AG08395 (cell line): Measurements from ENCODE around the gene RNF150.
"Not testable (repeated sequence)": the region's sequence is repeated elsewhere in the genome, so short reads cannot be mapped to it uniquely, and the experiment has no call there.

Source experiments
- DNase-seq: peaks from one replicate; pipeline ENCODE4 v3.0.0; 2012; ENCODE audit warnings: mixed read lengths, low spot score

The RNF150 gene

GRCh38 chr4:141075553-141075952, 57.7 kb downstream of the RNF150 start:
- DNase-seq, result no peak

GRCh38 chr4:141074098-141074878, 59.0 kb downstream of the RNF150 start:
- DNase-seq, result peak; percentile 7

- DNase-seq, result no peak
Observed at GRCh38 chr4:141066690-141067089, 66.6 kb downstream of the RNF150 start.

DNA sequence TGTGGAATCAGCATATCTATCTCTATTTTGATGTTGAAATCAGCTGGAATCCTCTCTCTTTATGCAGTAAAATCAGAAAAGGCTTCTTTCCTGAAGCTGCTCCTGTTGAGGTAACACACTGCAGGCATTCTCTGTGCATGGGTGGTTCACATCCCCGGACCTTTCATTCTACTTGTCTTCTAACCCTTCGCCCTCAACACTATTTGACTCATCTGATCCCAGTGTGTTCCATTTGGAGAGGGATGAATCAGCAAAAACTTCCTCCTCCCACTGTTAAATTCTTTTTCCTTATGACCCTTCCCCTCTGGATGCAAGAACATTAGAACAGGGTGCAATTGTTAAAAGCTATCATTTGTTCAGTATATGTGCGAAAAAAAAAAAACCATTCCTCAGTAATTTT, 67.4 kb downstream of the RNF150 start:
- no peak for DNase-seq

DNA sequence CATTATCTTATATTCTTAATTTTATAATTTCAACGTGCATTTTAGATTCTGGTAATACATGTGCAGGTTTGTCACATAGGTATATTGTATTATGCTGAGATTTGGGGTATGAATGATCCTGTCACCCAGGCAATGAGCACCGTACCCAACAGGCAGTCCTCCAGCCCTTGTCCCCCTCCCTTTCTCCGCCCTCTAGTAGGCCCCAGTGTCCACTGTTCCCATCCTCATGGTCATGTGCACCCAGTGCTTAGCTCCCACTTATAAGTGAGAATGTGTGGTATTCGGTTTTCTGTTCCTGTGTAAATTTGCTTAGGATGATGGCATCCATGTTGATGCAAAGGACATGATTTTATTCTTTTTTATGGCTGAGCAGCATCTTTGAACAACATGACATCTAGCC, 70.6 kb downstream of the RNF150 start:
- DNase-seq, result no peak

DNA sequence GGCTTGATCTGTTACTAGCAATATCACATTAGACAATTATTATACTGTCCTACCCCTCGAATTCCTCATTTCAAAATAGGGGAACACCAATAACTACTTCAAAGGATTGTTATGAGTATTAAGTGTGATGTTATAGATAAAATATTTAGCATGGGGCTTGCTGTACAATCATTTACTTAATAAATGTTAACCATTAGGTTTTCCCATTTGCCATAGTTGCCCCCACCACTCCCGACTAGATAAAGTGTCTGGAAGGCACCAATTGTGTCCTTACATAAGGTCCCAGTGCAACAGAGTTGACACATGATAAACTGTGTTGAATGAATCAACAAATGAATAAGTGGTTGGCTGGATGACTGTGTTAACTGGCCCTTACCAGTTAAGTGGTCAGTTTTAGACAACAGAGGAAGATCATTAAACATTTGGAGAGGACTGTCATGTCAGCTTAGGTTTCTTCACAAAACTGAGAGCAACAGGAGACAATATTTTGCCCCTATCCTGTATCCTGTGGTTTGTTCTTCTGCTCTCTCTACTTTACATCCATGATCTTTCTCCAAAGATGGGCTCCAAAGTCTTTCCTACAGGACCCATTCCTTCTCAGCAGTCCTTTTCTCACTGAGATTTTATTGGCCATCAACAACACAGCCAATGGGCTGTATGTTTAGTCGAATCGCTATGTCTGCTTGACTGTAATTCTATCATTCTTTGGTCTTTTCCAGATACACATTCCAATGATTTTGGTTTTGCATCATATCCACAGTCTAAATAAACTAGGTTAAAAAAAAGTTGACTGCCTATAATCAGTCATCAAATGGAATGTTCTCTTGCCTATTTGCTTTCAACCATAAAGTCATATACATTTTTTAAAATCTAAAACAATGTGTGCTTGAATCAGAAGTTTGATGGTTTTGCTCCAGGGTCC, 74.4 kb downstream of the RNF150 start:
- peak; percentile 28 for DNase-seq

DNA sequence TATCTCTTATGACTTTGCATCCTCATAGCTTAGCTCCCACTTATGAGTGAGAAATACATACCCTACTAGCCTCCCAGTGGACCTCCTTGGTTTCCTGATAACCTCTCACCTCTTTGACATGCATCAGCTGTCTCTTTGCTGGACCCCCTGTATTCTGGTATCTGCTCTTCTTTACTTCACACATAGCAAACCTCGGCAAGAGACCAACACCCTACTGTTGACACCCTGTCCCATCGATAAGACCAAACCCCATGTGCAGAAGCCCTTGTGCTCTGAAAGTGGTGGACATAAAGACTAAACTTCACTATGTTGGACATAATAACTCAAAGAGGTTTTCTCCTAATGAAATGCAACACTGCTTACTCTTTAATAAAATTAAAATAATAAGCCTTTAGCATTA, 75.7 kb downstream of the RNF150 start:
- DNase-seq, result no peak

- DNase-seq, result no peak
Observed at GRCh38 chr4:141056473-141056872, 76.8 kb downstream of the RNF150 start.

GRCh38 chr4:141054446-141054845, 78.8 kb downstream of the RNF150 start:
- no peak for DNase-seq

- not testable (repeated sequence) for DNase-seq
Observed at GRCh38 chr4:141050999-141051398, 82.3 kb downstream of the RNF150 start.

DNA sequence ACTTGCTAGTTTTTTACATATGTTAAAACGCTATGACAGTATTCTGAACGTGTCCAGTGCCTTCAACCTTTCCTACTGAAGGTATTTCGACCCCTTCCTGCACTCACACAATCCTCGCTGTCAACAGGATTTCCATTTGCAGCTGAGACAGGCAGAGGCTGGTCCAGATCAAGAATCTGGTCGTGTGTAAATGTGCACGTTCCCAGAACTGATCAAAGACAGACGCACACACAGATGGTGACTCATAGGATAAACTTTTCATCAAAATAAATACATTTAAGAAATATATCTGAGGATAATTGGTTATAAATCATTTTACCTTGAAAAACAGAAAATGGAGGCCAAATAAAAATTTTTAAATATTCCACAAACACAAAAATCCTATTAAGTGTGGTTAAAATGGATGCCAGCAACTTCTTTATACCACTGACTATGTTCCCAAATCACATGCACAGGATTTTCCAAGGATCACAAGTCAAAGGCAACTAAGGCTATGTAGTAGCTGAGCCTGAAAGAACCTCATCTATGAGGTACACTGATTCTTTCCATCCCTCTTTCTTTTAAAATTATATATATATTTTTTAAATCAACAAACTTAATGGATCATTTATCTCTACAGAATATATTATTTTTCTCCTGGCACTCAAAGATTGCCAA, 85.9 kb downstream of the RNF150 start:
- DNase-seq, result peak; percentile 11

- DNase-seq, result peak; percentile 92
Observed at GRCh38 chr4:141046255-141046654, 87.0 kb downstream of the RNF150 start.

DNA sequence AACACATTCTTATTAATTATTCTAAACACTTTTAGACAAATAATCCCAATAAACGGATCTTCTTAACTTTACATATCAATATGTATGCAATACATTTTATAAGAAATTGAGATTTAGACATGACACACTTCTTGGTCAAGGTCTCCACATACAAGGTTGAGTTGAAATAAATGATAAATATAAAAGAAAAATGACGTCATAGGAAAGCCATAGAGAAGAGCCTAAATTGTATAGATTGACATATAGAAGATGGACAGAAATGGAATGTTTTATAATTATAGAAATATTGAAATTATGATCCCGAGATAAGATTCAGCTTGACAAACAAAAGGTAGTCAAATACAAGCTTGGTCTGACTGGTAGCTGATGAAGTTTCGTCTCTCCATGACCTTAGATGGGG, 87.4 kb downstream of the RNF150 start:
- no peak for DNase-seq

- DNase-seq, result no peak
Observed at GRCh38 chr4:141041021-141041476, 92.2 kb downstream of the RNF150 start.

- DNase-seq, result no peak
Observed at GRCh38 chr4:141039156-141039555, 94.1 kb downstream of the RNF150 start.

GRCh38 chr4:141038428-141038827, 94.8 kb downstream of the RNF150 start:
- no peak for DNase-seq

DNA sequence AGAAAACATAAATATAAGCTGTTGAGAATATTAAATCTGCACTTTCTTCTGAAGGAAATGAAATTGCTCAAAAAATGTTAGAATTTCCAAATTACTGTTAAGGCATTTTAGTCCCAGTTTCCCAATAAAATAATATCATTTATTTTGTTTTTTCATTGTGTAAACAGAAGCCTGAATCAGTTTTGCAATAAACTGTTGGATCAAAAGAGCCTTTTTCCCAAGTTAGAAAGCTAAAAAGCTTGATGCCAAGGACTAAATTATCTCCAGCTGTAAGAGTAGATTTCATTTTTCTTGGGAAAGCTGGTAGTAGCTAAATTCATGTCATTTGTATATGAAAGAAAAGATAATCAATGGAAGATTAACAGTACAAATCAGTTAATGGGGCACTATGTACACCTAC, 95.8 kb downstream of the RNF150 start:
- no peak for DNase-seq

GRCh38 chr4:141036786-141037185, 96.5 kb downstream of the RNF150 start:
- DNase-seq, result no peak

GRCh38 chr4:141035920-141036319, 97.3 kb downstream of the RNF150 start:
- no peak for DNase-seq

- peak; percentile 71 for DNase-seq
Observed at GRCh38 chr4:141028024-141028529, 105.2 kb downstream of the RNF150 start.

DNA sequence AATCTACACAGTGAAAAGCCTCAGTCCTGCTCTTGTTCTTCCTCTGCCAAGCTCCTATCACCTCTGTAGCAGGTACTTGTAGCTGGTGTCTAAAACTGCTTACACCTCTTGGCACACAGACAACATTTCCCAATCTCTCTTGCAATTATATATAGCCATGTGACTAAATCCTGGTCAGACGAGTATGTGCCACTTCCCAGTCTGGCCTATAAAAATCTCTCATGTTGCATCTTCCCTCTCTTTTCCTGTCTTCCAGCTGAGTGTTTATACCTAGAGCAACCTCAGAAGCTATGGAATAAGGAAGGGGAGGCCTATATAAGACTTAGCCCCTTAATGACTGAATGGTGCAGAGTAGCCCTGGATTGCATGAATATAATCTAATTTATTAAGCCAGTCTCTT, 105.8 kb downstream of the RNF150 start:
- peak; percentile 5 for DNase-seq

- no peak for DNase-seq
Observed at GRCh38 chr4:141026900-141027299, 106.4 kb downstream of the RNF150 start.
